Kasumi-1 (cell line): Measurements from ENCODE around the gene APOA1.
A peak's percentile ranks its signal among the peaks of the same experiment; 100 is the strongest.

Experiments
- DNase-seq, 2 experiments: peaks; one replicate each; lab custom pipeline; 2025; lab: John Stamatoyannopoulos, UW

Gene APOA1

GRCh38 chr11:116788534-116788933 lies 48.9 kb downstream of the APOA1 start:
- no peak for DNase-seq

DNA sequence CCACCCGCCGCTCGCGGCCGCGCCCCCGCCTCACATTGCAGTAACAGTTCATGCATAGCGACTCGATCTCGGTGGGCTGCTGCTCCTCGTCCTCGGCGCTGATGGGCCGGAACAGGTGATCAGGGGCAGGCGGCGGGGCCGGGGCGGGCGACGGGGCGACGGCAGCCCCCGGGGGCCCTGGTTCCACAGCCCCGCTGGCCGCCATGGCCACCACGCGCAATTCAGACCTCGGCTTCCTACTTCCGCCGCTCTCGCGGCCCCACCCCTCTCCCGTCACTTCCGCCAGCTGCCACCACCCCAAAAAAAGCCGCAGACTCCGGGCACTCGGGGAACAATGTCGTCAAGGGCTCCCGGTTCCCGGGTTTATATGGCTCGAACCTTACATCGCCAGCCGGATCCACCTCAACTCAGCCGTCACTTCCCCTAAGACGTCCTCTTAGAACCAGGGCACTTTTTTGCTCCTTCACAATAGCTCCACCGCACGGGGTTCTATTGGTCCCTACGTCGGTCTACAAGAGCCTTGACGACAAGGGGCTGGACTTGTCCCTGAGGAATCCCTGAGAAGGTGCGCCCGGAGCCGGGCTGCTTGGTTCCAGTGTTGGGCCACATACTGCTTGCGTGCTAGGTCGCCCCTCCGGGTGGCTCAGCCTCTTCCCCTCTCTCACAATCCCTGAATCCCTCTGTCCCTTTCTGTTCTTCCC lies 49.5 kb downstream of the APOA1 start, which contains the start of gene ZPR1:
TSS of gene ZPR1 (minus strand) at position 238 of the 701 bp plus-strand sequence. CDS start at position 205, 33 bp downstream.
- peak; percentile 74 to 81 for DNase-seq

DNA sequence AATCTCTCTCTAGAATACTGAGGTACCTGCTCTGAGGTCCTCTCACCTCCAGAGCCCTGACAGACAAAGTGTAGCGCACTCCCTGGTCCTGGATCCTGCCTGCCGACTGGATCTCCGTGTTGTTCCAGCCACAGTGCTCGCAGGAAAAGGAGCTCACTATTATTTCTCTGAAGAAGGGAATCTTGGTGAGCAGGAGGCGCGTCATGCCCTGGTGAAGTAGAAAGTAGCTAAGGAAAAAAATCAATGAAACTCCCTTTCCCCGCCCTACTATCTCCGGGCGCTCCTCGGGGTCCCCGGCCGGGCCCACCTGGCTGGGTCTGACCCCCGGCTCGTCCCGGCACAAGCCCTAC lies 50.0 kb downstream of the APOA1 start:
- DNase-seq = no peak

GRCh38 chr11:116786966-116787365 lies 50.5 kb downstream of the APOA1 start:
- no peak for DNase-seq

- no peak for DNase-seq
Measured at GRCh38 chr11:116786326-116786725, 51.1 kb downstream of the APOA1 start.
